ENCODE data around the gene CIAO2A. TPM values are rescaled to one million over a fixed set of nuclear protein-coding genes. Genes with fewer than 3 reads are reported as not detected.

Gene CIAO2A
- total RNA-seq, 2 donors from 2014 or later, result 47.2 to 133 TPM

- Histone ChIP-seq H3K36me3 (no peaks in the 10 kb centered on the region), H3K4me3 (no peak overlapping the region), H3K27me3 (replicated peaks; ENCODE audit: insufficient read depth) (no peaks in the 10 kb centered on the region), H3K27ac (peak overlapping the region; percentile 74 to 89), H3K4me1 (replicated peaks) (peaks cover 16% of the 10 kb centered on the region), H3K9me3 (no peaks in the 10 kb centered on the region)
- WGBS, result 66% methylated on average over 4 of the region's 4 CpGs
- intact Hi-C loops (cut with DNase I), result no loop called here
- no peak for DNase-seq (ENCODE audit: low spot score)
- TF ChIP-seq POLR2AphosphoS5 (IDR thresholded peaks at IDR 0.05) (no peak), POLR2A (IDR thresholded peaks at IDR 0.05) (no peak), CTCF (IDR thresholded peaks at IDR 0.05) (no peak)
Measured at GRCh38 chr15:64071931-64072765, 21.5 kb downstream of the CIAO2A start.

- Histone ChIP-seq H3K27me3 (replicated peaks; ENCODE audit: insufficient read depth) (no peaks in the 10 kb centered on the region), H3K36me3 (no peaks in the 10 kb centered on the region), H3K4me3 (no peak overlapping the region), H3K4me1 (replicated peaks) (peaks cover 16% of the 10 kb centered on the region), H3K27ac (peak overlapping the region; percentile 74 to 89), H3K9me3 (no peaks in the 10 kb centered on the region)
- WGBS, result 57% methylated on average over 8 of the region's 8 CpGs
- intact Hi-C loops (cut with DNase I), result no loop called here
- no peak for DNase-seq (ENCODE audit: low spot score)
- TF ChIP-seq POLR2AphosphoS5 (IDR thresholded peaks at IDR 0.05) (peak; percentile 22), POLR2A (IDR thresholded peaks at IDR 0.05) (no peak), CTCF (IDR thresholded peaks at IDR 0.05) (no peak)
Measured at GRCh38 chr15:64070965-64071851, 22.4 kb downstream of the CIAO2A start.

GRCh38 chr15:64070106-64070505 is 23.5 kb downstream of the CIAO2A start:
- Histone ChIP-seq H3K9me3 (no peaks in the 10 kb centered on the region), H3K27me3 (replicated peaks; ENCODE audit: insufficient read depth) (no peaks in the 10 kb centered on the region), H3K27ac (peak overlapping the region; percentile 74 to 89), H3K36me3 (no peaks in the 10 kb centered on the region), H3K4me3 (no peak overlapping the region), H3K4me1 (replicated peaks) (peaks cover 16% of the 10 kb centered on the region)
- WGBS, result 89% methylated on average over 3 of the region's 3 CpGs
- DNase-seq (ENCODE audit: low spot score), result no peak
- TF ChIP-seq CTCF (IDR thresholded peaks at IDR 0.05) (no peak), POLR2AphosphoS5 (IDR thresholded peaks at IDR 0.05) (no peak), POLR2A (IDR thresholded peaks at IDR 0.05) (no peak)
- intact Hi-C loops (cut with DNase I), result no loop called here

GRCh38 chr15:64068133-64068532 is 25.5 kb downstream of the CIAO2A start:
- no peaks in the 10 kb centered on the region for H3K9me3 ChIP-seq
- no peak for TF ChIP-seq POLR2AphosphoS5 (IDR thresholded peaks at IDR 0.05)
- TF ChIP-seq POLR2A (IDR thresholded peaks at IDR 0.05), result no peak
- no peak for TF ChIP-seq CTCF (IDR thresholded peaks at IDR 0.05)
- intact Hi-C loops (cut with DNase I), result loop anchor here (5.0 to 10.0 kb wide), 3 partner anchors 316 to 573 kb away; no protein-coding TSS in a partner anchor
- no peak for DNase-seq (ENCODE audit: low spot score)
- H3K4me3 ChIP-seq, result no peak overlapping the region
- H3K4me1 ChIP-seq (replicated peaks), result peaks cover 14% of the 10 kb centered on the region
- H3K27ac ChIP-seq, result peak overlapping the region; percentile 44 to 49
- H3K36me3 ChIP-seq, result no peaks in the 10 kb centered on the region
- no peaks in the 10 kb centered on the region for H3K27me3 ChIP-seq (replicated peaks; ENCODE audit: insufficient read depth)
- 43% methylated on average over 4 of the region's 4 CpGs for WGBS
